GM12892 (cell line): ENCODE measurements around the gene CEP57L1.

Experiments
- POLR2A ChIP-seq: IDR thresholded peaks from 2 replicates; pipeline ENCODE4 v1.6.1; 2011; ENCODE audit warnings: low read depth, low read length, control low read depth
- POLR2AphosphoS5 ChIP-seq: IDR thresholded peaks from 2 replicates; pipeline ENCODE4 v1.6.1; 2011; ENCODE audit warnings: low read depth, low read length, control low read depth
- TAF1 ChIP-seq: IDR thresholded peaks from 2 replicates; pipeline ENCODE4 v1.6.1; 2011; ENCODE audit warnings: low read depth, mild to moderate bottlenecking, control low read depth, low read length, borderline replicate concordance

DNA sequence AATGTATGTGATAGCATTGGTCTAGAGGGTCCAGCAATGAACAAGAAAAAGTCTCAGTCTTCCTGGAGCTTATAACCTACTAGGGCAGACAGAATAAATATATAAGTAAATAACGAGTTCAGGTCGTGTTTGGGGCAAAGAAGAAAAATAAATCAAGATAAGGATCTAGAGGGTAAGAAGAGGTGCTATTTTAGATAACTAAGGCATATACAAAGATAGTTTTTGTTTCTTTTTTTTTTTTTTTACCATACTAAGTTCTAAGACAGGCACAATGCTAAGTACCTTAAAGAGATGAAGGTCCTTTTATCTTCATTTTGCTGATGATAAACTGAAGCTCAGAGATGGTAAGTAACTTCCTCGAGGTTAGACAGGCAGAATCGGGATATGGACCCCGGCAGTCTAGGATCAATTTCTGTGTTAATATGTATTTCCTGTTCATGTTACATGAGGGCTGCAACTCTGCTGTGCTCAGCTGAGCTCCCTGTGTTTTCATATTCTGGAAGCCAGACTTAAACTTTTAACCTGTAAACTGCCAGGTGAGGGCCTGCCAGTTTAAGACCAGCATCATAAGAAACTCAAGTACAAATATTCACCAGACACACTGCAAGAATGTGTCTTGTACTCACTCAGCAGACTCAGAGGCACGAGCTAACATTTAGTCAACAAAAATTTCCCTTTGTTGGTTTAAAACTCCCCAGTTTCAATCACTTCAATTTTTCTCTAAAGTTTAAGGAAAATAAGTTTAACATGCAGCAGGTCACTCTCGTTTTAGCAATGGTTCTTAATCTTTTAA, 24.0 kb upstream of the CEP57L1 start:
- TF ChIP-seq POLR2A (no peak), POLR2AphosphoS5 (no peak), TAF1 (no peak)
